ENCODE data around the gene ANKLE1. TPM values are rescaled to one million over a fixed set of nuclear protein-coding genes. Genes with fewer than 3 reads are reported as not detected.

Gene ANKLE1
- total RNA-seq, 1 donor from 2014 or later: 0.57 TPM

- DNase-seq (ENCODE audit: low spot score): no peak
- peaks cover 37% of the 10 kb centered on the region for H3K4me1 Mint-ChIP-seq (ENCODE audit: low read depth)
- peaks cover 10% of the 10 kb centered on the region for H3K36me3 Mint-ChIP-seq (ENCODE audit: low read depth)
- H3K27me3 Mint-ChIP-seq (ENCODE audit: low read depth): no peaks in the 10 kb centered on the region
- peak overlapping the region; percentile 65 for H3K4me3 Mint-ChIP-seq (ENCODE audit: unreplicated experiment)
- TF ChIP-seq CTCF (IDR thresholded peaks at IDR 0.05): no peak
- peak overlapping the region; percentile 96 for H3K27ac Mint-ChIP-seq (ENCODE audit: unreplicated experiment)
- H3K9me3 Mint-ChIP-seq (ENCODE audit: low read depth): no peaks in the 10 kb centered on the region
These were observed 30.8 kb downstream of the ANKLE1 start for GRCh38 chr19:17312189-17313113.

GRCh38 chr19:17314007-17314593 is 32.4 kb downstream of the ANKLE1 start:
- Mint-ChIP-seq H3K27ac (ENCODE audit: unreplicated experiment) (peak overlapping the region; percentile 17), H3K36me3 (ENCODE audit: low read depth) (peaks cover 12% of the 10 kb centered on the region), H3K4me3 (ENCODE audit: unreplicated experiment) (no peak overlapping the region), H3K9me3 (ENCODE audit: low read depth) (no peaks in the 10 kb centered on the region), H3K4me1 (ENCODE audit: low read depth) (peaks cover 31% of the 10 kb centered on the region), H3K27me3 (ENCODE audit: low read depth) (no peaks in the 10 kb centered on the region)
- no peak for TF ChIP-seq CTCF (IDR thresholded peaks at IDR 0.05)
- no peak for DNase-seq (ENCODE audit: low spot score)

DNA sequence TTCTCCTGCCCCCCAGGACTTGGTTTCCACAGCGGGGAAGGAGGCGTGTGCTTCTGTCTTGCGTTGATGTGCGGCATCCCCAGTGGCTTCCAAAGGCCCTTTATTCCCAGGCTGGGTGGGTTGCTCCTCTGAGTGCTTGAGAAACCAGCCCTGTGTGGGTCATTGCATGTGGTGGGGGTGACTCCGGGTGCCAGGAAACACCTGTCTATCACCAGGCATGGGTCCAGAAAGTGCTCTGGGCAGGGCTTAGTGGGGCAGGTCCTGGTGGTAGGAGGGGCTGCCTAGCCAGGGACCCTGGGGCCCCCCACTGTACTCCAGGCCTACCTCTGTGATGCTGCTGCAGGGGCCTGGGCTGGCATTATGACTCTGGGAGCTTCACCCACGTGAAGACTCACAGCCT is 37.3 kb downstream of the ANKLE1 start:
- DNase-seq (ENCODE audit: low spot score): no peak
- no peak overlapping the region for H3K4me3 Mint-ChIP-seq (ENCODE audit: unreplicated experiment)
- no peaks in the 10 kb centered on the region for H3K27me3 Mint-ChIP-seq (ENCODE audit: low read depth)
- H3K4me1 Mint-ChIP-seq (ENCODE audit: low read depth): peaks cover 5% of the 10 kb centered on the region
- TF ChIP-seq CTCF (IDR thresholded peaks at IDR 0.05): no peak
- H3K36me3 Mint-ChIP-seq (ENCODE audit: low read depth): peaks cover 17% of the 10 kb centered on the region
- H3K9me3 Mint-ChIP-seq (ENCODE audit: low read depth): no peaks in the 10 kb centered on the region
- H3K27ac Mint-ChIP-seq (ENCODE audit: unreplicated experiment): no peak overlapping the region

- H3K36me3 Mint-ChIP-seq (ENCODE audit: low read depth): peaks cover 17% of the 10 kb centered on the region
- no peak for DNase-seq (ENCODE audit: low spot score)
- H3K27ac Mint-ChIP-seq (ENCODE audit: unreplicated experiment): no peak overlapping the region
- no peak overlapping the region for H3K4me3 Mint-ChIP-seq (ENCODE audit: unreplicated experiment)
- H3K9me3 Mint-ChIP-seq (ENCODE audit: low read depth): no peaks in the 10 kb centered on the region
- TF ChIP-seq CTCF (IDR thresholded peaks at IDR 0.05): no peak
- H3K27me3 Mint-ChIP-seq (ENCODE audit: low read depth): no peaks in the 10 kb centered on the region
- H3K4me1 Mint-ChIP-seq (ENCODE audit: low read depth): peaks cover 5% of the 10 kb centered on the region
These were observed 38.0 kb downstream of the ANKLE1 start for GRCh38 chr19:17319473-17320238.

- Mint-ChIP-seq H3K4me1 (ENCODE audit: low read depth) (peaks cover 5% of the 10 kb centered on the region), H3K36me3 (ENCODE audit: low read depth) (peaks cover 17% of the 10 kb centered on the region), H3K27me3 (ENCODE audit: low read depth) (no peaks in the 10 kb centered on the region), H3K9me3 (ENCODE audit: low read depth) (no peaks in the 10 kb centered on the region), H3K4me3 (ENCODE audit: unreplicated experiment) (no peak overlapping the region), H3K27ac (ENCODE audit: unreplicated experiment) (no peak overlapping the region)
- DNase-seq (ENCODE audit: low spot score): no peak
- TF ChIP-seq CTCF (IDR thresholded peaks at IDR 0.05): no peak
These were observed 38.7 kb downstream of the ANKLE1 start for GRCh38 chr19:17320435-17320834.

All from chondrocyte (in vitro differentiated cells).